Panc1 (cell line): ENCODE results near the gene FBLN1. TPM values are rescaled to one million over a fixed set of nuclear protein-coding genes. Genes with fewer than 3 reads are reported as not detected.

Experiments used
- ATAC-seq: fragments of 200-7000 bp; cut with Tn5 transposase; 2 replicates; pipeline ENCODE4 v1.9.1; 2020; ENCODE audit warnings: mild to moderate bottlenecking, moderate library complexity
- BruUV-seq: library from RNA; stranded (reverse); fragments of 400-500 nt; replicated peaks from 2 replicates; lab custom pipeline; 2021; lab: Mats Ljungman, UMichigan
- CTCF ChIA-PET: fragments of 300-600 bp; sonication (Branson Sonifier 250); formaldehyde crosslinking; loops from one replicate; lab custom pipeline; 2022; ENCODE audit warnings: antibody characterized with exemption; lab: Charles Lee
- POLR2A ChIA-PET: fragments of 300-600 bp; sonication (Branson Sonifier 250); formaldehyde crosslinking; loops from one replicate; lab custom pipeline; 2022; ENCODE audit warnings: antibody characterized with exemption; lab: Charles Lee
- DNase-seq: peaks from one replicate; pipeline ENCODE4 v3.0.0-alpha.2; 2010; ENCODE audit warnings: low read depth, low spot score
- H3K27ac ChIP-seq: 2 replicates; pipeline ENCODE4 v1.5.1; 2011; ENCODE audit warnings: mild to moderate bottlenecking, low read length, inconsistent platforms
- H3K27me3 ChIP-seq: fragments of 200-500 bp; sonication (Bioruptor generic); 2 replicates; pipeline ENCODE4 v1.6.0; 2014; ENCODE audit warnings: low read length, inconsistent platforms; ENCODE audit not compliant: control insufficient read depth, insufficient read depth
- H3K36me3 ChIP-seq: fragments of 200-500 bp; sonication (Bioruptor generic); 2 replicates; pipeline ENCODE4 v1.5.1; 2014; ENCODE audit warnings: inconsistent platforms, mild to moderate bottlenecking, low read length, moderate library complexity; ENCODE audit not compliant: control insufficient read depth, insufficient read depth
- H3K4me1 ChIP-seq: 2 replicates; pipeline ENCODE4 v1.5.1; 2011; ENCODE audit warnings: inconsistent platforms, mild to moderate bottlenecking, low read length, moderate library complexity; ENCODE audit not compliant: control insufficient read depth, insufficient read depth
- H3K4me3 ChIP-seq, 2 experiments: 2 replicates each; pipeline ENCODE4 v1.5.1; 2011 to 2012; ENCODE audit warnings: low read depth in 2 of 2, low read length in 2 of 2, mild to moderate bottlenecking in 2 of 2, inconsistent platforms in 1 of 2, moderate library complexity in 1 of 2
- H3K9me3 ChIP-seq: fragments of 200-500 bp; sonication (Bioruptor generic); 2 replicates; pipeline ENCODE4 v1.5.1; 2014; ENCODE audit warnings: low read depth, mild to moderate bottlenecking, inconsistent platforms, low read length, moderate library complexity; ENCODE audit not compliant: control insufficient read depth, insufficient read depth
- CTCF ChIP-seq: fragments of 450-650 bp; IDR thresholded peaks from 2 replicates; pipeline ENCODE4 v1.5.1; 2017; ENCODE audit warnings: mild to moderate bottlenecking
- POLR2AphosphoS5 ChIP-seq: IDR thresholded peaks from 2 replicates; pipeline ENCODE4 v1.6.1; 2012; ENCODE audit warnings: mild to moderate bottlenecking, low read depth, low read length, moderate library complexity
- REST ChIP-seq, 2 experiments: IDR thresholded peaks; 2 replicates each; pipeline ENCODE4 v1.6.1; 2011 to 2012; ENCODE audit warnings: low read depth in 2 of 2, control low read depth in 1 of 2, low read length in 1 of 2, mild to moderate bottlenecking in 1 of 2, moderate library complexity in 1 of 2; ENCODE audit not compliant: insufficient read depth in 1 of 2
- SIN3A ChIP-seq: IDR thresholded peaks from 2 replicates; pipeline ENCODE4 v1.6.1; 2012; ENCODE audit warnings: low read depth, mild to moderate bottlenecking, low read length, moderate library complexity, borderline replicate concordance; ENCODE audit not compliant: insufficient read depth
- TCF7L2 ChIP-seq: IDR thresholded peaks from 2 replicates; pipeline ENCODE4 v1.6.1; 2011; ENCODE audit warnings: mild to moderate bottlenecking, low read depth, low read length, inconsistent platforms
- in situ Hi-C: cut with HindIII; loops from 2 replicates; pipeline ENCODE4 v1.10.0; 2016; ENCODE audit warnings: low sequenced_read_pairs, low pct_unique_long_range_greater_than_20kb
- intact Hi-C: fragments of 100-400 bp; cut with micrococcal nuclease; formaldehyde crosslinking; loops from one replicate; pipeline ENCODE4 v1.10.0; 2022; ENCODE audit not compliant: unreplicated experiment
- total RNA-seq: library from RNA; stranded (reverse); gene quantifications from one replicate; pipeline ENCODE4 v1.2.1, GENCODE V29; 2021; ENCODE audit not compliant: unreplicated experiment

FBLN1 gene
- total RNA-seq, 1 experiment from 2014 or later, result 143 TPM

- no TSS peak for BruUV-seq
- intact Hi-C loops, result no loop called here
- TF ChIP-seq POLR2AphosphoS5 (no peak), TCF7L2 (no peak), SIN3A (no peak), REST (IDR thresholded peaks at IDR 0.05; ENCODE audit: insufficient read depth in 1 of 2, low read depth in 2 of 2, low read length in 1 of 2) (no peak), CTCF (no peak)
- ATAC-seq (no peak), DNase-seq (no peak)
- CTCF ChIA-PET, result no interaction called here
- no peaks in the 10 kb centered on the region for H3K9me3 ChIP-seq
- POLR2A ChIA-PET, result no interaction called here
- H3K4me3 ChIP-seq, result no peak overlapping the region
- H3K4me1 ChIP-seq, result peaks cover 8% of the 10 kb centered on the region; the same call in 1 of the 2 replicates
- no peaks in the 10 kb centered on the region for H3K27me3 ChIP-seq
- no peaks in the 10 kb centered on the region for H3K36me3 ChIP-seq
- H3K27ac ChIP-seq, result no peak overlapping the region
- in situ Hi-C loops, result no loop called here
Observed at GRCh38 chr22:45472426-45472825, 30.3 kb upstream of the FBLN1 start.

- no TSS peak for BruUV-seq
- CTCF ChIA-PET, result no interaction called here
- H3K9me3 ChIP-seq, result no peaks in the 10 kb centered on the region
- H3K4me3 ChIP-seq, result no peak overlapping the region
- POLR2A ChIA-PET, result interaction anchor here (0.6 kb wide), 1 partner anchor 315 kb away, joined by 4 read pairs; no protein-coding TSS in a partner anchor
- no peak overlapping the region for H3K27ac ChIP-seq
- no peaks in the 10 kb centered on the region for H3K36me3 ChIP-seq
- no peak for ATAC-seq
- intact Hi-C loops, result no loop called here
- no peak for DNase-seq
- H3K27me3 ChIP-seq, result no peaks in the 10 kb centered on the region
- in situ Hi-C loops, result no loop called here
- TF ChIP-seq POLR2AphosphoS5 (no peak), REST (IDR thresholded peaks at IDR 0.05; ENCODE audit: insufficient read depth in 1 of 2, low read depth in 2 of 2, low read length in 1 of 2) (no peak), CTCF (no peak), TCF7L2 (no peak), SIN3A (no peak)
- H3K4me1 ChIP-seq, result peaks cover 16% of the 10 kb centered on the region
Observed at GRCh38 chr22:45473626-45474237, 29.0 kb upstream of the FBLN1 start.
